ENCODE results near the gene LCN12. TPM values are rescaled to one million over a fixed set of nuclear protein-coding genes. Genes with fewer than 3 reads are reported as not detected.

Gene LCN12
- total RNA-seq, 6 experiments from 2014 or later = 2.7 to 36.4 (median 20.3) TPM

DNA sequence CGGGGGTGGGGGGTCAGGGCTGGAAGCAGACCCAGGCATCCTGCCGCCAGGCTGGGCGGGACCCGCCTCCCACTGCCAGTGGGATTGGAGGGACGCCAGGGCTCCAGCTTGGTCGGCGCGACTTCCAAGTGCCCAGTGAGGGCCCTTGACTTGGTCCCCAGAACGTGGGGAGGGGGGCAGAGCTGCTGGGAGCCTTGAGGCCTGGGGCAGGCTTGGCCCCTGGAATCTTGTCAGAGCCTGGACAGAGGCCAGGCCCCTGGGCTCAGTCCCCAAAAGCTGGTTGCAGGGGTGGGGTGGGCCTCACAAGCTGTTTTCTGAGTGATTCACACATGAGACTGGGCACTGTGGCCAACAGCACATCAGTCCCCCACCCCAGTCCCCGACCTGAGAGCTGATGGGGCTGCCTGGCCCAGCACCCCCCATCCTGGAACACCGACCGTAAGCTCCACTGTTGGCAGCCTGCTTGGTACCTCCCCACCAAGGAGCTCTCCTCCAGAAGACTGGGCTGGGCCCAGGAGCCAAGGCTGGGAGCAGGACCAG is 43.8 kb downstream of the LCN12 start:
- DNase-seq (no peak), ATAC-seq (no peak)
- no peaks in the 10 kb centered on the region for H3K36me3 ChIP-seq
- TF ChIP-seq, protein P1, sequence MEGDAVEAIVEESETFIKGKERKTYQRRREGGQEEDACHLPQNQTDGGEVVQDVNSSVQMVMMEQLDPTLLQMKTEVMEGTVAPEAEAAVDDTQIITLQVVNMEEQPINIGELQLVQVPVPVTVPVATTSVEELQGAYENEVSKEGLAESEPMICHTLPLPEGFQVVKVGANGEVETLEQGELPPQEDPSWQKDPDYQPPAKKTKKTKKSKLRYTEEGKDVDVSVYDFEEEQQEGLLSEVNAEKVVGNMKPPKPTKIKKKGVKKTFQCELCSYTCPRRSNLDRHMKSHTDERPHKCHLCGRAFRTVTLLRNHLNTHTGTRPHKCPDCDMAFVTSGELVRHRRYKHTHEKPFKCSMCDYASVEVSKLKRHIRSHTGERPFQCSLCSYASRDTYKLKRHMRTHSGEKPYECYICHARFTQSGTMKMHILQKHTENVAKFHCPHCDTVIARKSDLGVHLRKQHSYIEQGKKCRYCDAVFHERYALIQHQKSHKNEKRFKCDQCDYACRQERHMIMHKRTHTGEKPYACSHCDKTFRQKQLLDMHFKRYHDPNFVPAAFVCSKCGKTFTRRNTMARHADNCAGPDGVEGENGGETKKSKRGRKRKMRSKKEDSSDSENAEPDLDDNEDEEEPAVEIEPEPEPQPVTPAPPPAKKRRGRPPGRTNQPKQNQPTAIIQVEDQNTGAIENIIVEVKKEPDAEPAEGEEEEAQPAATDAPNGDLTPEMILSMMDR (IDR thresholded peaks at IDR 0.05) = no peak
- no peak for TF ChIP-seq POLR2A (IDR thresholded peaks at IDR 0.05)
- no peaks in the 10 kb centered on the region for H3K27me3 ChIP-seq
- no peak overlapping the region for H3K27ac ChIP-seq
- no peaks in the 10 kb centered on the region for H3K9me3 ChIP-seq
- no peak overlapping the region for H3K4me3 ChIP-seq
- no CpG with 5 or more reads among the region's 12 CpGs for WGBS (ENCODE audit: insufficient coverage, low coverage, low lambda C conversion rate, missing lambda C conversion rate)
- peaks cover 0 to 14% (median 5%) of the 10 kb centered on the region in 4 donors for H3K4me1 ChIP-seq
- intact Hi-C loops (cut with DNase I) = no loop called here

DNA sequence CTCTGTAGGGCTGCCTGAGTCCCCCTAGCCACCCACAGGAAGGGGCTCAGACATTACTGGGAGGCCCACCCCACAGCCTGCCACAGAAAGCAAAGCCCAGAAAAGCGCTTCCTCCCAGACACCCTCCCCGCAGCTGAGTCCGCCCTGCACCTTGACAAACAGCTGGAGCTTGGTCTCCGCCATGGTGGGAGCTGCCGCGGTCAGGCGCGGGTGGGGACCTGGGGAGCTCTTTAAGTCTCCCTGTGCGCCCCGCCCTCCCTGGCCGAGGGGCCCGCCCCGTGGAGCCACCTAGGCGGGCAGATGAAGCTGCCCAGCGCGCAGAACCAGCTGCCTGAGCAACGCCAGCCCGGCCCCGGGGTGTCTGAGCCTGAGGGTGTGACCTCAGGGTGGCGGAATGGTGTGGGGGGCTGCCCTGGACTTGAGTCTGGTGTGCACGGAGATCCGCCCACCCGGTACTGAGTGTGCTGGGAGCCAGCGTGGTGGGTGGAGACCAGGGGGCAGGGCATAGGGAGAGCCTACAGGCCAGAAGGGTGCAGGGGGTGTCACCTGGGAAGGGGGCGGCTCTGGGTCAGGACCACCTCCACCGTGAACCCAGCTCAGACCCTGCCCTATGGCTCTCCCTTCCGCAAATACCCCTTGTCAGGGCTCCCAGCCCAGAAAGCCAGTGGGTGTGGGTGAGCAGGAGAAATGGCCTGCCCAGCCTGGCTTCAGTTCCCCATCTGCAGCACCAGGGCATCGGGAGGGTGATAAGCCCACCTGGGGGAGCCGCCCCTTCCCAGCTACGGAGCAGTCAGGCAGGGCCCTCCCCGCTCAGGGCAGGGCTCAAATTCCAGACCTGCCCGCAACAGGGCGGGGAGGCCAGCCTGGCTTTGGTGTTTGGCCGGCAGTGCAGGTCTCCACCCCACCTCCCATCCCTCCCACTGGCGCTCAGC is 44.6 kb downstream of the LCN12 start, which contains the start of gene CLIC3:
CLIC3 (minus strand) TSS at position 208 of the 932 bp plus-strand sequence; CDS start at position 183, 25 bp downstream.
- Histone ChIP-seq H3K36me3 (no peaks in the 10 kb centered on the region), H3K4me3 (no peak within 1 kb of the TSS), H3K27me3 (no peaks in the 10 kb centered on the region), H3K4me1 (peaks cover 0 to 14% (median 5%) of the 10 kb centered on the region in 4 donors), H3K27ac (peak within 1 kb of the TSS in 1 of 3 donors; percentile 29), H3K9me3 (no peaks in the 10 kb centered on the region)
- 17% methylated on average over 1 of the region's 35 CpGs for WGBS (ENCODE audit: insufficient coverage, low coverage, low lambda C conversion rate, missing lambda C conversion rate)
- TF ChIP-seq, protein P1 (IDR thresholded peaks at IDR 0.05) = no peak
- TF ChIP-seq POLR2A (IDR thresholded peaks at IDR 0.05) = no peak
- intact Hi-C loops (cut with DNase I) = no loop called here
- ATAC-seq (peak in 2 of 4 donors; percentile 1 to 7), DNase-seq (no peak)

DNA sequence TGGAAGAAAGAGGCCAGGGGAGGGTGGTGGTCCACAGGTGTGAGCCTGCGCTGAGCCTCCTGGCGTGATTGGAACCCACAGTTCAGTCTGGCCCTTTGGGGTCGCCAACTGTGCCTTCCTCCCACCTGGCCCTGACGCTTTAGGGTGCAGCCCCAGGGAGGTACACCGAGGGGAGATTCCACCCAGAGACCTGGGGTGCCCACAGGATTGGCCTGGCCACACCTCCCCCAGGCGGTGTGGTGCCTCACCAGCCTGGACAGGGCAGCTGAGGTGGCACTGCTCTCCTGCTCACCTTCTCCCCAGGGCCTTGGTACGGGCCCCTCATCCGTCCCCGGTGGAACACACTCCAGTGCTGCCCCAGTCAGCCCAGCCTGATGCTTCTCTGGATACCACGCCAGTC is 45.3 kb downstream of the LCN12 start:
- 92% methylated on average over 2 of the region's 10 CpGs for WGBS (ENCODE audit: insufficient coverage, low coverage, low lambda C conversion rate, missing lambda C conversion rate)
- no peak for TF ChIP-seq POLR2A (IDR thresholded peaks at IDR 0.05)
- TF ChIP-seq, protein P1 (IDR thresholded peaks at IDR 0.05) = no peak

DNA sequence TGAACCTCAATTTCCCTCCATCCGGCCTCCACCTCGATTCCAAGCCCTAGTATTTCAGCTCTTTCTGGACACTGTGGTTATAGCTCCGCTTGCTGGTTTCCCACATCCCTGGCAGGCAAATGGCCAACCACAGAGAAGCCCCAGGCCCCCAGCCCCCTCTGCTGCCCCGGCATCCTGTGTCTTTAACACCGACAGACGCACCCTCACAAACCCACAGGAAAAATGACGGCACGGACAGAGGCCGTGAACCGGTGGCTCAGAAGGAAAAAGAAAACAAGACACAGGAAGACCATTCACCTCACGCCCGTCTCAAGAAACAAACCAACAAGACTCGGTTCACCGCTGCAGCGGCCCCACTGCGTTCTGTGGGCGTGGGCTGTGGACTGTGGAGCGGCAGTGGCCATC is 45.8 kb downstream of the LCN12 start:
- ATAC-seq (peak in 2 of 4 donors; percentile 4 to 5), DNase-seq (no peak)
- no peak overlapping the region for H3K27ac ChIP-seq

More for the DNA sequence above, 45.3 kb downstream of the LCN12 start:
- Histone ChIP-seq H3K9me3 (no peaks in the 10 kb centered on the region), H3K27ac (peak overlapping the region in 1 of 3 donors; percentile 29), H3K27me3 (no peaks in the 10 kb centered on the region), H3K36me3 (no peaks in the 10 kb centered on the region), H3K4me3 (no peak overlapping the region), H3K4me1 (peaks cover 0 to 14% (median 5%) of the 10 kb centered on the region in 4 donors)
- ATAC-seq = no peak
- intact Hi-C loops (cut with DNase I) = no loop called here
- DNase-seq = no peak

More for the DNA sequence above, 45.8 kb downstream of the LCN12 start:
- intact Hi-C loops (cut with DNase I) = no loop called here
- Histone ChIP-seq H3K4me3 (no peak overlapping the region), H3K27me3 (no peaks in the 10 kb centered on the region), H3K9me3 (no peaks in the 10 kb centered on the region), H3K36me3 (no peaks in the 10 kb centered on the region), H3K4me1 (peaks cover 0 to 13% (median 4%) of the 10 kb centered on the region in 4 donors)
- WGBS (ENCODE audit: insufficient coverage, low coverage, low lambda C conversion rate, missing lambda C conversion rate) = 36% methylated on average over 16 of the region's 18 CpGs
- no peak for TF ChIP-seq POLR2A (IDR thresholded peaks at IDR 0.05)
- TF ChIP-seq, protein P1 (IDR thresholded peaks at IDR 0.05) = no peak

Measured in right lobe of liver (tissue), 6 donors.